Neural crest cell (in vitro differentiated cells): ENCODE measurements around the gene AATF. TPM values are rescaled to one million over a fixed set of nuclear protein-coding genes. Genes with fewer than 3 reads are reported as not detected.

ENCODE experiments used
- DNase-seq: peaks from one replicate; pipeline ENCODE4 v3.0.0; 2021; ENCODE audit warnings: low read depth, mixed read lengths, low spot score
- H3K27ac Mint-ChIP-seq: one replicate; pipeline ENCODE4 v1.8.0; 2021; ENCODE audit warnings: mild to moderate bottlenecking, mixed read lengths; ENCODE audit not compliant: unreplicated experiment
- H3K27me3 Mint-ChIP-seq: 2 replicates; pipeline ENCODE4 v1.8.0; 2021; ENCODE audit warnings: low read depth, mild to moderate bottlenecking, mixed read lengths
- H3K36me3 Mint-ChIP-seq: 2 replicates; pipeline ENCODE4 v1.8.0; 2021; ENCODE audit warnings: low read depth, mild to moderate bottlenecking, mixed read lengths
- H3K4me1 Mint-ChIP-seq: 2 replicates; pipeline ENCODE4 v1.8.0; 2021; ENCODE audit warnings: mixed read lengths
- H3K4me3 Mint-ChIP-seq: one replicate; pipeline ENCODE4 v1.8.0; 2021; ENCODE audit warnings: mild to moderate bottlenecking, mixed read lengths
- H3K9me3 Mint-ChIP-seq: 2 replicates; pipeline ENCODE4 v1.8.0; 2021; ENCODE audit warnings: mixed read lengths
- total RNA-seq: library from RNA; stranded (reverse); gene quantifications from 2 replicates; pipeline ENCODE4 v1.2.1, GENCODE V29; 2021
- TF ChIP-seq, protein P1 (sequence below): fragments of 200-600 bp; sonication (generic); conservative IDR thresholded peaks from 2 replicates; pipeline ENCODE4 v1.5.0; 2021; ENCODE audit warnings: antibody characterized with exemption, mild to moderate bottlenecking

Gene AATF
- total RNA-seq, 1 donor from 2014 or later, result 68.3 TPM

DNA sequence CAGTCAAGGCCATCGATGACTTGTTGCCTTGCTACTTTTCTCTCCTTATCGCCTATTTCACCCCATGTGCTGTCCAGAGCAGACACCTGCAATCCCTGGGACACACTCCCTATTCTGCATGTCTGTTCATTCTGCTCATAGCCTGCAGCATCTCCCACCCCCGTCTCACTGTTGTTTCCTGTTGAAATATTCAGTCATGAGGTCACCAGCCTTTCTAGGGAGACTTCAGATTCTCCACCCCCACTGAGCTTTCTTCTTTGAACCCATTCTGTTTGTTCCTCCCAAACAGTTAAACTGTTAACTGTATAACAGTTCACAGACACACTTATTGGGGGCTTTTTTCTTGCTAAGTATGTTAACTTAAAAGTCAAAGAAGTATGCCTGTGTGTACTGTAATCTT is 94.4 kb downstream of the AATF start:
- H3K27ac Mint-ChIP-seq, result peak overlapping the region; percentile 3
- TF ChIP-seq, protein P1, sequence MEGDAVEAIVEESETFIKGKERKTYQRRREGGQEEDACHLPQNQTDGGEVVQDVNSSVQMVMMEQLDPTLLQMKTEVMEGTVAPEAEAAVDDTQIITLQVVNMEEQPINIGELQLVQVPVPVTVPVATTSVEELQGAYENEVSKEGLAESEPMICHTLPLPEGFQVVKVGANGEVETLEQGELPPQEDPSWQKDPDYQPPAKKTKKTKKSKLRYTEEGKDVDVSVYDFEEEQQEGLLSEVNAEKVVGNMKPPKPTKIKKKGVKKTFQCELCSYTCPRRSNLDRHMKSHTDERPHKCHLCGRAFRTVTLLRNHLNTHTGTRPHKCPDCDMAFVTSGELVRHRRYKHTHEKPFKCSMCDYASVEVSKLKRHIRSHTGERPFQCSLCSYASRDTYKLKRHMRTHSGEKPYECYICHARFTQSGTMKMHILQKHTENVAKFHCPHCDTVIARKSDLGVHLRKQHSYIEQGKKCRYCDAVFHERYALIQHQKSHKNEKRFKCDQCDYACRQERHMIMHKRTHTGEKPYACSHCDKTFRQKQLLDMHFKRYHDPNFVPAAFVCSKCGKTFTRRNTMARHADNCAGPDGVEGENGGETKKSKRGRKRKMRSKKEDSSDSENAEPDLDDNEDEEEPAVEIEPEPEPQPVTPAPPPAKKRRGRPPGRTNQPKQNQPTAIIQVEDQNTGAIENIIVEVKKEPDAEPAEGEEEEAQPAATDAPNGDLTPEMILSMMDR, result no peak
- H3K36me3 Mint-ChIP-seq, result no peaks in the 10 kb centered on the region
- DNase-seq, result no peak
- no peaks in the 10 kb centered on the region for H3K27me3 Mint-ChIP-seq
- no peaks in the 10 kb centered on the region for H3K9me3 Mint-ChIP-seq
- no peak overlapping the region for H3K4me3 Mint-ChIP-seq
- peaks cover 36% of the 10 kb centered on the region for H3K4me1 Mint-ChIP-seq

DNA sequence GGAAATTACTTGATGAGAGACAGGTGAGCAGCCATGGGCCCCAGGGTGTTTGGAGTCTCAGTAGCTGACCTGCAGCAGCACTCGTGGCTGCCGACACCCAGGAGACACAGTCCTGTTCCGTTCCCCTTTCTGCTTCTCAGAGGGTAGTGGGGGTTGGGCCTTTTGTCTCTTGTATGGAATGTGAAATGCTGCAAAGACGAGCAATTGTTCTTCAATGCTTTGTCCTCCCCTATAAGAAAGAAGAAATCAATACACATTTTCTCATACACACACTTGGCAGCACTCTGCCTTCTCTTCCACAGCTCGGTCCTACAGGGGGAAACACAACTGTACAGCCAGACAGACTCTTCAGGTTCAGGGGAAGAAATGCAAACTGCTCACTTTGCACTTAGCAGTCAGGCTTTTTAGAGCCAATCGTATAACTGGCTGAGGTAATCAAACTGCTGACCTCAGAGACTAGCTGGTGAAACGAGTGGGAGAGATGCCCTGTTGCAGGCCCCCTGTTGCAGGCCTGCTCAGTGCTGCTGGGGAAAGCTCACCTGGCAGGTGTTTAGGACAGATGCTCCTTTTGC is 96.7 kb downstream of the AATF start:
- no peak overlapping the region for H3K27ac Mint-ChIP-seq
- no peaks in the 10 kb centered on the region for H3K36me3 Mint-ChIP-seq
- no peak for DNase-seq
- H3K9me3 Mint-ChIP-seq, result no peaks in the 10 kb centered on the region
- TF ChIP-seq, protein P1, result no peak
- no peak overlapping the region for H3K4me3 Mint-ChIP-seq
- H3K4me1 Mint-ChIP-seq, result peaks cover 36% of the 10 kb centered on the region
- no peaks in the 10 kb centered on the region for H3K27me3 Mint-ChIP-seq

DNA sequence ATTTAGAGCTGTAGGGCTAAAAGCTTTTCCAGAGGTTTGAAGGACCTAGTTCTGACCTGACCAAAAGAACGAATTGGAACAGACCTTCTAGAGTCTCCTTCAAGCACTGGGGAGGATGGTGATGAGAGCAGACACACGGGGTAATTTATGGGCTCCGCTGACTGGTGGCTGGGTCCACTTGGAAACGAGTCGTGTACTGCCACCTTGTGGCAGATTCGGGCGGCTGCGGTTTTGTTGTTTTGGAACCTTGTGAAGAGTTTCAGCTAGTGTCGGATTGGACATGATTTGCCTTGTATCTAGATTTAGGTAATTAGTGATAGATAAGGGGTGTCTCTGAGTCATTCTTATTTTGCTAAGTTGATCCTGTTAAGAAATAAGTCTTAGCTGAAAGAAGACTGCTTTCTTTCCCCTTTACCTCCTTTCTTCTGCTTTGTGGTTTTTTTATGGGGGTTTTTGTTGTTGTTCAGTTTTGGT is 98.9 kb downstream of the AATF start:
- peaks cover 36% of the 10 kb centered on the region for H3K4me1 Mint-ChIP-seq
- H3K9me3 Mint-ChIP-seq, result no peaks in the 10 kb centered on the region
- TF ChIP-seq, protein P1, result peak; percentile 97

DNA sequence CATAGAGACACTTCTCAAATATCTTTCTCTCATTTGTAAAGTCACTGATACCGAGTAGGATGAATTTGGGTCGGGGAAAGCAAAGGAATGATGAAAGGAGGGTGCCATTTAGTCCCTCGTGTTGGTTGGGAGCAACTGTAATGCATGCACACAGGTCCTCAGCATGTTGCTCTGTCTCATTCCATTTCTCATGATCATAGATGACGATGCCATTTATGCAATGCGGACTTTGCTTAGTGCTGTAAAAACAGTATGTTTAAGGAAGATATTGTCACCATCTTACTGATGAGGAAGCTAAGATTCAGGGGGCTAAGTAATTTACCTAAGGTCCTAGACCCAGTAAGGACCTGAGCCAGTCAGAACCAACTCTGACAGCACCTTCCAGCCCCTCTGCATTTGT is 100.1 kb downstream of the AATF start:
- no peak overlapping the region for H3K4me3 Mint-ChIP-seq
- no peaks in the 10 kb centered on the region for H3K36me3 Mint-ChIP-seq
- H3K9me3 Mint-ChIP-seq, result no peaks in the 10 kb centered on the region
- peaks cover 29% of the 10 kb centered on the region for H3K4me1 Mint-ChIP-seq
- H3K27ac Mint-ChIP-seq, result no peak overlapping the region
- H3K27me3 Mint-ChIP-seq, result no peaks in the 10 kb centered on the region
- TF ChIP-seq, protein P1, result no peak
- no peak for DNase-seq

More for the DNA sequence above, 98.9 kb downstream of the AATF start:
- DNase-seq, result peak; percentile 86
- H3K4me3 Mint-ChIP-seq, result no peak overlapping the region
- no peaks in the 10 kb centered on the region for H3K27me3 Mint-ChIP-seq
- H3K36me3 Mint-ChIP-seq, result no peaks in the 10 kb centered on the region
- no peak overlapping the region for H3K27ac Mint-ChIP-seq

DNA sequence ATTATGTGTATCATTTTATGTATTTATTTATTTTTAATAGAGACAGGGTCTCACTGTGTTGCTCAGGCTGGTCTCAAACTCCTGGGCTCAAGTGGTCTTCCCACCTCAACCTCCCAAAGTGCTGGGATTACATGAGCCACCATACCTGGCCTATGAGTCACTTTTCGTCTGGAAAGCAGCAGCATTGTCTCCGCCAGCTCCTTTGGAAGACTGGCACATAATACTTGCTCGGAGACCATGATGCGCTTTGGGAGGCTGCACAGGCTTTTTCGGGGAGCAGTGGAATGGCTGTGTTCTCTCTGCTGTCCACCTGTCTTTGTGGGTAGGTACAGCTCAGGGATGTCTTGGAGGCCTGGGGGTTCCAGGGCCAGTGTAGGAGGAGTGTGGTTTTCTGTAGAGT is 102.2 kb downstream of the AATF start:
- H3K4me1 Mint-ChIP-seq, result peaks cover 24% of the 10 kb centered on the region
- DNase-seq, result no peak
- TF ChIP-seq, protein P1, result no peak
- H3K36me3 Mint-ChIP-seq, result peaks cover 3% of the 10 kb centered on the region
- H3K4me3 Mint-ChIP-seq, result no peak overlapping the region
- H3K27ac Mint-ChIP-seq, result no peak overlapping the region
- no peaks in the 10 kb centered on the region for H3K9me3 Mint-ChIP-seq
- no peaks in the 10 kb centered on the region for H3K27me3 Mint-ChIP-seq
